HuH-7 (cell line): Measurements from ENCODE around the gene NMRK2.
"Not testable (repeated sequence)": the region's sequence is repeated elsewhere in the genome, so short reads cannot be mapped to it uniquely, and the experiment has no call there.

ENCODE experiments used
- DNase-seq: peaks from one replicate; pipeline ENCODE4 v3.0.0; 2011; ENCODE audit warnings: low spot score

The NMRK2 gene

GRCh38 chr19:3936506-3937442 is 3.9 kb downstream of the NMRK2 start:
- no peak for DNase-seq

GRCh38 chr19:3938300-3938950 is 5.6 kb downstream of the NMRK2 start:
- DNase-seq: not testable (repeated sequence)

GRCh38 chr19:3942790-3943409 is 10.0 kb downstream of the NMRK2 start:
- no peak for DNase-seq

- DNase-seq: no peak
Observed at GRCh38 chr19:3944018-3944721, 11.3 kb downstream of the NMRK2 start.

GRCh38 chr19:3945838-3946237 is 13.0 kb downstream of the NMRK2 start:
- DNase-seq: no peak

GRCh38 chr19:3947316-3947933 is 14.6 kb downstream of the NMRK2 start:
- DNase-seq: not testable (repeated sequence)

GRCh38 chr19:3949294-3949693 is 16.4 kb downstream of the NMRK2 start:
- DNase-seq: no peak

- no peak for DNase-seq
Observed at GRCh38 chr19:3949997-3950859, 17.4 kb downstream of the NMRK2 start.

- DNase-seq: no peak
Observed at GRCh38 chr19:3950871-3951861, 18.3 kb downstream of the NMRK2 start.

- not testable (repeated sequence) for DNase-seq
Observed at GRCh38 chr19:3952755-3953276, 19.9 kb downstream of the NMRK2 start.

- DNase-seq: no peak
Observed at GRCh38 chr19:3954107-3954506, 21.2 kb downstream of the NMRK2 start.

- not testable (repeated sequence) for DNase-seq
Observed at GRCh38 chr19:3955276-3955675, 22.4 kb downstream of the NMRK2 start.

GRCh38 chr19:3955688-3956087 is 22.8 kb downstream of the NMRK2 start:
- DNase-seq: no peak

- no peak for DNase-seq
Observed at GRCh38 chr19:3958836-3959765, 26.2 kb downstream of the NMRK2 start.

GRCh38 chr19:3959766-3960131 is 26.9 kb downstream of the NMRK2 start:
- no peak for DNase-seq

- no peak for DNase-seq
Observed at GRCh38 chr19:3961007-3961406, 28.1 kb downstream of the NMRK2 start.

GRCh38 chr19:3963458-3964255 is 30.8 kb downstream of the NMRK2 start:
- no peak for DNase-seq
